NCI-H1417 (cell line): ENCODE measurements around the gene ART5.

Experiments
- DNase-seq, 3 experiments: peaks; one replicate each; lab custom pipeline; 2025; lab: John Stamatoyannopoulos, UW

Gene ART5

GRCh38 chr11:3641701-3642070 lies at the start of gene ART5:
Gene ART5 (minus strand): TSS chr11:3641992. CDS start chr11:3641862, 130 bp downstream.
- DNase-seq: no peak

DNA sequence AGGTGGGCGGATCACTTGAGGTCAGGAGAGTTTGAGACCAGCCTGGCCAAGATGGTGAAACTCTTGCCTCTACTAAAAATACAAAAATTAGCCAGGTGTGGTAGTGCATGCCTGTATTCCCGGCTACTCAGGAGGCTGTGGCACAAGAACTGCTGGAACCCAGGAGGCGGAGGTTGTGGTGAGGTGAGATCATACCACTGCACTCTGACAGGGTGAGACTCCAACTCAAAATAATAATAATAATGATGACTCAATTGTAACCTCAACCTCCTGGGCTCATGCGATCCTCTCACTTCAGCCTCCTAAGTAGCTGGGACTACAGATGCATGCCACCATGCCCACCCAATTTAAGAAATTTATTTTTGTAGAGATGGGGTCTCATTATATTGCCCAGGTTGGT lies 45.0 kb upstream of the ART5 start:
- no peak for DNase-seq

GRCh38 chr11:3685923-3686322 lies 44.1 kb upstream of the ART5 start:
- peak in 1 of 3 experiments; percentile 43 for DNase-seq

- DNase-seq: no peak
Measured at GRCh38 chr11:3684819-3685172, 43.0 kb upstream of the ART5 start.

GRCh38 chr11:3684129-3684818 lies 42.5 kb upstream of the ART5 start:
- no peak for DNase-seq

DNA sequence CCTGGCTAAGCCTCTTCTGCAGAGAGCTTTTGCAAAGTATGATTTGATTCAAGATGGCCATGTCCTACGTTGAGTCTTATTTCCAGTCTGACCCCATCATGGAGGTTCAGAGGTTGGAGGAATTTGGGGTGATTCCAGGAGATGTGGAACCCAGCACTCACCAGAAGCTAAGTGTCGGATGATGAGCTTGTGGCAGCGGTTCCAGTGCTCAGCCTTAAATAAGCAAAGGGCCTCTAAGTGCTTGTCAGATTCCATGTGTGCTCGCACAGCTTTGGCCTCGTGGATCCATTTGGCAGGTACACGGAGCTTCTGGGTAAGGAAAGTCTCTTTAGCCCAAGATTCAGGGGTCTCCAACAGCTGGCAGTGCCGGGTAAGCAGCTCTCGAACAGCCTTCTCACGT lies 41.2 kb upstream of the ART5 start:
- no peak for DNase-seq

DNA sequence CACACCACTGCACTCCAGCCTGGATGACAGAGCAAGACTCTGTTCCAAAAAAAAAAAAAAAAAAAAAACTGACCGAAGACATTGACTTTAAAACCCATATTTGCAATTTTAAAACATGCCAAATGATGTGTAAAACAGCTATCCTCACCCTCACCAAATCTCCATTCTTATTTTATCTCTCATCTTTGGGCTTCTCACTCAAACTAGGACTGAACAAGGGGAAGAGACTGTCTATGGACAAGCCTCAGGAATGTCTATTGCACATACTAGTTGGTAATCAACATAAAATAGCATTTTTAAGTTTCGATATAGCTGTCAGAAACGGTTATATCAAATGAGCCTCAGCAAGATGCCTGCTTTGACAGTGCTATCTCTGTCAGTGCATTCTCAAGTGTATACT lies 37.3 kb upstream of the ART5 start:
- no peak for DNase-seq

DNA sequence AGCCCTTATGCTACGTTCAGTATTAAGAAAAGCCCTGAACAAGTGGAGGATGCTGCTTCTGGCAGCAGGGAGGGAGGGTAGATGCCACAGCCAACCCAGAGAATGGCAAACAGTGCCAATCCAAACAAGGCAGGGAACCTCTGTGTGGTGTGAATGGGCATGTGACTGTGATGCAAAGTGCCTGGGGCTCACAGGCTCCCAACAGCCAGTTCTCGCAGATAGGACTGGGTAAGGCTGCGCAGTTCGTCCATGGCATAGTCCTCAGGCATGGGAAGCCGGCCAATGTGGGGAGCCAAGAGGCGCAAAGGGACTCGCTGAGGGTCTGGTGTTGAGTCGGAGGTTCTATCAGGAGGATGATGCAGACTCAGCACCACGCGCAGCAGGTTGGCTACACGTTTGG lies 34.2 kb upstream of the ART5 start:
- no peak for DNase-seq

DNA sequence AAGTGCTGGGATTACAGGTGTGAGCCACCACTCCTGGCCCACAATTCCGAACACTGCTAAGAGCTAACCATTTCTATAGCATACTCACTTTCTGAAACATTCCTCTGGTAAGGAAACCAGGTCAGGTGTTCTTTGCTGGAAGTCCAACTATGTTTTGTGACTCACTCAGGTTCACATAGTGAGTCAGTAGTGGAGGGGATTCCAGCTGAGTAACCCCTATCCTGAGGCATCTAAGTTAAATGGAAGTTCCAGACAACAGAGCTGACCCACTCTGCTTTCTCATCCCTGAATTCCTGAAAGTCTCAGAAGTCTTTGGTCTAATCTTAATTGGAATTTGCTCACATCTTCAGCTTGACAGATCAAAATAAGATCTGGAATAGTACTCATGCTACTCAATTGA lies 32.4 kb upstream of the ART5 start:
- DNase-seq: no peak

DNA sequence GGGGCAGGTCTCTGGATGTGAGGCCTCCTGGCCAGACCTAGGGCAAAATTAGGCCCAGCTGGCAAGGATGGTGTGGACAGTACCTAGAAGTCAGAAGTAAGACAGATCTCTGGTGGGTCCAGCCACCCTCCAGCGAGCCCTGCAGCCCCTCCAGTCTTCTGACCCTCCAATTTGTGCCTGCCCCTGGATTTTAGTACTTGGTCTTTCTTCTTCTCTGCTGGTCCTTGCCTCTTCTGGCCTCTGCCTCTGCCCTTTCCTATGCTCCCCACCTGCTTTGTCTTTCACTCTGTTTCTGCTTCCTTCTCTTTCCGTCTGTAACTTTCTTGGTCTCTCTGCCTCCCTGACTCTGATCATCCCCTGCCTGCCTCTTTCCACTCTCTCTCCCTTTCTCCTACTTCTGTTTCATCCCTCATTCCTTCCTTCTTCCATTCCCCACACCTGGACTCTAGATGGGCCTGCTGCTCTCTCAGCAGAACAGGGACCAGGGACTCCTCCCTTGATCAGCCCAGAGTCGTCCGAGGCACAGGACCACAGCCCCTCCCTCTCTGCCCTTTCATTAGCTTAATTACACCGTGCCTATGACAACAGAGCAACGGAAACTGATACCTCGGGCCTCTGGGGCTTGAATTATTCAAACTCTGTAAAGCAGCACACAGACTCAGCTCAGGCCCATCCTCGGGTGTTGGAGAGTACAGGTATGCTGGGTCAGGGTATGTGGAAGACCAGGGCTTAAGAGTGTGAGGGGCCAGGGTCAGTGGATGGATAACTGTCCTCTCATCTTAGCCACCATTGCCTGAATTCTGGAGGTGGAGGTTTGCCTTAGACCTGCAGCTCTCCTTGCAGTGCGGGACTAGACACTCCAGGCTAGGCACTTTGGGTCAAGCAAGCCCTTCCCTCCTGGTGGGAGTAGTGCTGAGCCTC lies 29.8 kb upstream of the ART5 start, which contains the start of gene CHRNA10:
Gene CHRNA10 (minus strand): TSS at position 51 of the 921 bp plus-strand sequence. CDS start 72 bp downstream, outside the sequence.
- DNase-seq: peak in 2 of 3 experiments; percentile 16 to 55

- no peak for DNase-seq
Measured at GRCh38 chr11:3669742-3670183, 28.0 kb upstream of the ART5 start.

DNA sequence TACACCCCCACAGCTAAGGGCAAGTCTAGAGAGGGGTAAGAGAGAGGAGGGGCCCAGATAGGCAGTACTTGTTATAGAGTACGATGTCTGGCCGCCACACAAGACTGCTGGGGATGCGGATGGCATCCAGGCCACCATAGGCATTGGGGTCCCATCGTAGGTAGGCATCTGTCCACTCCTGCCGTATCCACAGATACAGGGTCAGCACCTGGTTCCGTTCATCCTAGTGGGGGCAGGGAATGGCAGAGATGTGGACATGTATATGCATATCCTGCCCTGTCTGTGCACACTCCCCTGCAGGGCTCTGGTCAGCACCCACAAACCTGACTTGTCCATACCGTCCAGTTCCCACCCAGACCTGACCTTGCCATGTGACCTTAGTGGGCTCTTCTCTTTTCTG lies 27.3 kb upstream of the ART5 start:
- no peak for DNase-seq

DNA sequence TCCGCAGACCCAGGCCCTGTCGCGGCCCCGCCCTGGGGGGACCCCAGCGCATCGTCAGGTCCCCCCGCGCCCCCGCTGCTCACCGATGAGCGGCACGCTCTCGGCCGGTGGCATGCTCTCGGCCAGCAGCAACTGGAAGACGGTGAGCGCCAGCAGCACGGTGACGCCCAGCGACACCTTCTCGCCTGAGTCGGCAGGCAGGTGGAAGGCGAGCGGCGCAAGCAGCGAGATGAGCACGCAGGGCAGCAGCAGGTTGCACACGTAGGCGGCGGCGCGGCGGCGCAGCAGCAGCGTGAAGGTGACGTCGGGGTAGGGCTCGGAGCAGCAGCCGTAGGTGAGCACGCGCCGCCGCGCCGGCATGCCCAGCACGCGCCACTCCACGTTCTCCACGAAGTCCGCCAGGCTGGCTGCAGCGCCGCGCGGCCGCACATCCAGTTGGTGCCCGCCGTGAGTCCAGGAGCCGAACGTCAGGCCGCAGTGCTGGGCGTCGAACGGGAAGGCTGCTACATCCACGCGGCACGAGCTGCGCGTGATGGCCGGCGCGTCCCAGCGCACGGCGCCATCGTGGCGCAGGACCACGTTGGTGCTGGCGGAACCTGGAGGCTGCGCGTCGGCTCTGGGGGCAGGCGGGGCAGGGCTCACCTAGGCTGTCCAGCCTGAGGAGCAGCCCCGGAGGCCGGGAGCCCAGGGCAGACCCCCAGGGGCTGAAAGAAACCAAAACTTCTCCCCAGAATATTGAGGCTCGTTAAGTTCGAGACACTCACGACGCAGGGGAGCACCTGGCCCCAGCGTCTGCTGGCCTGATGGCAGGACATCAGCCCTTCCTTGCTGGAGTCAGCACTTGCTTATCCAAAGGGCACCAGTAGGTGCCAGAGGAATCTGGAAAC lies 25.6 kb upstream of the ART5 start:
- no peak for DNase-seq

GRCh38 chr11:3666023-3666530 lies 24.3 kb upstream of the ART5 start:
- no peak for DNase-seq

DNA sequence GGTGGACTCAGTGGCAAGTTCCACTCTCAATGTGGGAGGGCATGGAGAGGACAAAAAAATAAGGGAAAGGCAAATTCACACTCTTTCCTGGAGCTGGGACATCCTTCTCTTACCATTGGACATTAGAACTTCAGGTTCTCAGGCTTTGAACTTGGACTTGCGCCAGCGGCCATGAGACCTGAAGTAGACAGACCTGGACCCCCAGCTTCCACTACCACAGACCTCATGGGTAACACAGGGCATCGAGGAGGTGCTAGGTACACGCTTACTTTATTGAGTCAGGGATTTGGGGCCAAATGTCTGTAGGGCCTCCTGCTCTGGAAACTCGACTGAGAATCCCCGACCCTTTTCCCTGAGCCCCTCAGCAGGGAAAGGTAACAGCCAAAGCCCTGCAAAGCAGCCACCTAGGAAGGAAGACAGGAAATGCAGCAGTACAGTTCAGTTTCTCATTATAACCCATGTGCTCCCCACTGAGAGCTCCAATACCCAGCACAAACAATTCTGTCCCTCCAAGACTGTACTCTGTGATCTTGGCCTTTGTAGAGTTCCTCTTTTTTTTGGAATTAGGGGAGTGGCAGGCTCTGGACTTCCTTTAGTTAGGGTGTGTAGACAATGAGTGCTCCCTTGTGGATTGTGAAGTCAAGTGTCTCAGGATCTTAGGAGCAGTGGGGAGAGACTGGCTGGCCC lies 23.7 kb upstream of the ART5 start:
- no peak for DNase-seq

DNA sequence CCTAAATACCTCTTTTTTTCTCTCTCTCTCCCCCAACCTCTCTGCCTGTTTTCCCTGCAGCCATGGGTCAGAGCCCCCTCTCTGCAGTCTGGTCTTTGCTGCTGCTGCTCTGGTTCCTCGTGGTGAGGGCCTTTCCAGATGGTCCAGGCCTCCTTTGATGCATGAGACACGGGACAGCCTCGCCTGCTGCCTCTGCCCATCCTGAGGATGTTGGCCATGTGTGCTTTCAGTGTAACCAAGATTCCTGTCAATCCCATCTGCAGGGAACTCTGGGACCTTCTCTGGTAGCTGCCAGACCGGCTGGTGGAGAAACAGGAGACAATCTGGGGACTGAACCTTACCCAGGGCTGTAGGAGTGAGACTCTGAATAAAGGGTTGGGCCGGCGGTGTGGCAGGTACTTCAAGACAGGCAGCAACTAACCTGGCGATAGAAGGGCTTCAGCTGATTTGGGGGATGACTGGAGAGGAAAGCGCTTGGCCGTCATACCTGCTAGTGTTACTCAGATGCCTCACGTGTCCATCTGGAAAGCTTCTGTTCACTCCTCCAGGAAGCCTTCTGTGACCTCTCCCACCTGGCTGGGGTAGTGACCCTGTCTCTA lies 22.3 kb upstream of the ART5 start:
- DNase-seq: no peak

DNA sequence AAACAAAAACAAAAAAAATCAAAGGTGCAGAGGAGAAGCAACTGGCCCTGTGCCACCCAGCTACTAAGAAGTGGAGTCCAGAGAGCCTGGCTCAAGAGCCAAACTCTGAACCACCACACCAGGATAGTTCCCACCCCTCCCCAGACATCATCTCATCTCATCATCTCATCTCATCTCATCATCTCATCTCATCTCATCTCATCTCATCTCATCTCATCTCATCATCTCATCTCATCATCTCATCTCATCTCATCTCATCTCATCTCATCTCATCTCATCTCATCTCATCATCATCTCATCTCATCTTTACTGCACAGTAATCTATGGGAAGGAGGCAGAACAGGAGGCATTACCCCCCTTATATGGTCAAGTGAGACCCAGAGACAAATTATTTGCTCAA lies 21.1 kb upstream of the ART5 start:
- DNase-seq: no peak

GRCh38 chr11:3660960-3661359 lies 19.2 kb upstream of the ART5 start:
- no peak for DNase-seq

- peak in 1 of 3 experiments; percentile 11 for DNase-seq
Measured at GRCh38 chr11:3659595-3660515, 18.1 kb upstream of the ART5 start.

DNA sequence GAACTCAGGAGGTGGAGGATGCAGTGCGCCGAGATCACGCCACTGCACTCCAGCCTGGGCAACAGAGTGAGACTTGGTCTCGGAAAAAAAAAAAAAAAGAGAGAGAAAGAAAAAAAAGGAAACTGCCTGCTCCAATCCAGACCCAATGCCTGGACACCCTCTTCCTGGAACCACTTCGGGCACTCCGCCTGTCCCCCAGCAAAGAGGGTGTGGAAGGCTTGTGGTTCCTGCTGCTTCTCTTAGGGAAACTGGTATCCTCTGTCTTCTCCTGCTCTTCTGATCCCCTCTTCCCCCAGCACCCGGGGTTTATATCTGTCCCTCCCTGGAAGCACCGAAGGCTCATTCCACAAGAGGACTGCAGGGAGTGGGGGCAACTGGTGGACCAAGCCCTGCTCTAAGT lies 16.5 kb upstream of the ART5 start:
- DNase-seq: no peak
